Breast epithelium (tissue), 4 donors: Measurements from ENCODE around the gene LENG9. TPM values are rescaled to one million over a fixed set of nuclear protein-coding genes. Genes with fewer than 3 reads are reported as not detected.

Experiments
- DNase-seq, 2 donors: peaks; one replicate each; pipeline ENCODE4 v3.0.0-alpha.2; 2019; ENCODE audit warnings: low spot score in 2 of 2
- H3K27ac ChIP-seq, 2 donors: fragments of 200-600 bp; sonication (generic) in 1 of 2; one replicate each; pipeline ENCODE4 v1.5.1; 2016 to 2019; ENCODE audit warnings: mild to moderate bottlenecking in 1 of 2
- H3K27me3 ChIP-seq, 2 donors: fragments of 200-600 bp; sonication (generic) in 1 of 2; one replicate each; pipeline versions ENCODE4 v1.5.1 to v1.6.0; 2017 to 2019; ENCODE audit warnings: control low read depth in 1 of 2, mild to moderate bottlenecking in 1 of 2
- H3K36me3 ChIP-seq: fragments of 200-600 bp; one replicate; pipeline ENCODE4 v1.5.1; 2019
- H3K4me1 ChIP-seq, 2 donors: fragments of 200-600 bp; sonication (generic); one replicate each; pipeline ENCODE4 v1.5.1; 2016 to 2019; ENCODE audit warnings: control low read depth in 1 of 2
- H3K4me3 ChIP-seq, 3 donors: fragments of 200-600 bp; sonication (generic); 1 replicate in 2 of 3; 2 replicates in 1 of 3; pipeline ENCODE4 v1.5.1; 2016 to 2019; ENCODE audit warnings: mild to moderate bottlenecking in 3 of 3, moderate library complexity in 2 of 3
- H3K9me3 ChIP-seq, 2 donors: fragments of 200-600 bp; sonication (generic) in 1 of 2; one replicate each; pipeline ENCODE4 v1.5.1; 2016 to 2019; ENCODE audit warnings: control low read depth in 1 of 2
- CTCF ChIP-seq, 3 donors: fragments of 450-650 bp; IDR thresholded peaks; one replicate each; pipeline ENCODE4 v1.5.1; 2016 to 2017; ENCODE audit warnings: antibody characterized with exemption in 3 of 3, mild to moderate bottlenecking in 3 of 3, moderate library complexity in 3 of 3
- POLR2A ChIP-seq: fragments of 450-650 bp; IDR thresholded peaks from one replicate; pipeline ENCODE4 v1.6.1; 2016; ENCODE audit warnings: antibody characterized with exemption, mild to moderate bottlenecking, moderate library complexity
- POLR2AphosphoS5 ChIP-seq, 3 donors: sonication (generic); formaldehyde crosslinking; IDR thresholded peaks; one replicate each; pipeline ENCODE4 v1.6.1; 2017; ENCODE audit warnings: antibody characterized with exemption in 3 of 3
- intact Hi-C: fragments of 100-400 bp; cut with DNase I; formaldehyde crosslinking; loops from one replicate; pipeline ENCODE4 v1.15.1; 2023; ENCODE audit warnings: low total_unique reads
- total RNA-seq, 3 donors: library from RNA; depleted of rRNA; stranded (reverse); fragments of >200 nt; gene quantifications; one replicate each; pipeline ENCODE4 v1.1.0, GENCODE V29; 2016

Gene LENG9
- total RNA-seq, 3 donors from 2014 or later = 4.5 to 8.2 (median 4.8) TPM

DNA sequence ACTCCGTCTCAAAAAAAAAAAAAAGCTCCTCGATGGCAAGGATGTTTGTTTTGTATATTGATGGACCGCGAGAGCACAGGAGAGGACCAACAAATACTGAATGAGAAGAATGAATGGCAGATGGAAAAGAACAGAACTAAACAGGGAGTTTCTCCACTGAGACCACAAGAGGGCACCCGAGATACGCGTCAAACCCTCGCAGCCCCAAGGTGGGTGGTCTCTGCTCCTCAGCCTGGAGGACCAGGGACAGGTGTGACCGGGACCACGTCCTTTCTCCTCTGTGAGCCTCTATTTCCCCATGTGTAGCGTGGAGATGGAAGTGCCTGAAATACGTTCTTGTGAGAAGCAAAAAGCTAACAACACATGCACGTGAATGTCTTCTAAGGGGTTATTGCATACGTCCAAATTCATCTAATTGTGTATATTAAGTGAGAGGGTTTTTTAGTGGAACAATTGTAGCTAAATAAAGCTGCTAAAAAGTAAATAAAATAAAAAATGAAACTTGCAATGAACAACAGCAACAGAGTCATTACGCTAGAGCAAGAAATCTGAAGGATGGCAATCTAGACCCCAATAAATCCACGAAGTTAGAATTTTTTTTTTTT, 17.9 kb upstream of the LENG9 start:
- Histone ChIP-seq H3K36me3 (no peaks in the 10 kb centered on the region), H3K4me1 (no peaks in the 10 kb centered on the region), H3K4me3 (no peak overlapping the region), H3K27me3 (peaks cover 0 to 18% of the 10 kb centered on the region in 2 donors), H3K27ac (no peak overlapping the region), H3K9me3 (no peaks in the 10 kb centered on the region)
- no peak for TF ChIP-seq POLR2A
- peak in 2 of 3 donors; percentile 16 to 25 for TF ChIP-seq CTCF (IDR thresholded peaks at IDR 0.05)
- no peak for DNase-seq
- intact Hi-C loops = no loop called here

- intact Hi-C loops = no loop called here
- Histone ChIP-seq H3K4me1 (no peaks in the 10 kb centered on the region), H3K9me3 (no peaks in the 10 kb centered on the region), H3K27ac (no peak overlapping the region), H3K27me3 (peaks cover 0 to 9% of the 10 kb centered on the region in 2 donors), H3K4me3 (no peak overlapping the region), H3K36me3 (no peaks in the 10 kb centered on the region)
- TF ChIP-seq POLR2AphosphoS5 (IDR thresholded peaks at IDR 0.05) (no peak), CTCF (IDR thresholded peaks at IDR 0.05) (no peak), POLR2A (no peak)
- DNase-seq = no peak
Measured at GRCh38 chr19:54480051-54480450, 16.5 kb upstream of the LENG9 start.

GRCh38 chr19:54478677-54479266, 15.2 kb upstream of the LENG9 start:
- intact Hi-C loops = loop anchor here (10.0 kb wide), 1 partner anchor 594 kb away; the partner anchor contains the start of gene PRKCG
- H3K36me3 ChIP-seq = no peaks in the 10 kb centered on the region
- DNase-seq = no peak
- no peak overlapping the region for H3K4me3 ChIP-seq
- H3K4me1 ChIP-seq = peaks cover 0 to 1% of the 10 kb centered on the region in 2 donors
- no peak overlapping the region for H3K27ac ChIP-seq
- TF ChIP-seq CTCF (IDR thresholded peaks at IDR 0.05) = peak in 2 of 3 donors; percentile 27 to 46
- TF ChIP-seq POLR2AphosphoS5 (IDR thresholded peaks at IDR 0.05) = no peak
- H3K9me3 ChIP-seq = no peaks in the 10 kb centered on the region
- H3K27me3 ChIP-seq = no peaks in the 10 kb centered on the region

DNA sequence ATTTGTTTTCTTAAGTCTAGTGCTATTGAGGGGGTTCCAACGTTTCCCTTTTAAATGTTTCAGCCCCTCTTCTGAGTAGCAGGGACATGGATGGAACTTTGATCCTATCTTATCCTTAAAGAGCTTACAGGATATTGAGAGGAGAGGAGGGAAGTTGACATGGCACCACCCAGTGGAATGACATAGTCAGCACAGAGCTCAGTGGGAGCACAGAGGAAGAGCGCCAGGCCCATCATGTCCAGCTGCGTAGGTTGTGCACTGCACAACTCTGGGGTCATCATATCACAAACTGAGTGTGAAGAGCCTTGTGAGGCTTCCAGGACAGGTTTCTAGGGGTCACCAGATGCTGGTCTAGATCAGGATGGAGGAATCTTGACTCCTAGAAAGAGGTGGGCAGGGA, 14.1 kb upstream of the LENG9 start:
- no peaks in the 10 kb centered on the region for H3K9me3 ChIP-seq
- no peaks in the 10 kb centered on the region for H3K27me3 ChIP-seq
- intact Hi-C loops = loop anchor here (10.0 kb wide), 1 partner anchor 593 kb away; the partner anchor contains the start of gene PRKCG
- H3K36me3 ChIP-seq = no peaks in the 10 kb centered on the region
- no peak overlapping the region for H3K27ac ChIP-seq
- TF ChIP-seq POLR2AphosphoS5 (IDR thresholded peaks at IDR 0.05) = no peak
- no peak for TF ChIP-seq CTCF (IDR thresholded peaks at IDR 0.05)
- no peak for TF ChIP-seq POLR2A
- H3K4me3 ChIP-seq = no peak overlapping the region
- DNase-seq = no peak
- peaks cover 0 to 5% of the 10 kb centered on the region in 2 donors for H3K4me1 ChIP-seq

DNA sequence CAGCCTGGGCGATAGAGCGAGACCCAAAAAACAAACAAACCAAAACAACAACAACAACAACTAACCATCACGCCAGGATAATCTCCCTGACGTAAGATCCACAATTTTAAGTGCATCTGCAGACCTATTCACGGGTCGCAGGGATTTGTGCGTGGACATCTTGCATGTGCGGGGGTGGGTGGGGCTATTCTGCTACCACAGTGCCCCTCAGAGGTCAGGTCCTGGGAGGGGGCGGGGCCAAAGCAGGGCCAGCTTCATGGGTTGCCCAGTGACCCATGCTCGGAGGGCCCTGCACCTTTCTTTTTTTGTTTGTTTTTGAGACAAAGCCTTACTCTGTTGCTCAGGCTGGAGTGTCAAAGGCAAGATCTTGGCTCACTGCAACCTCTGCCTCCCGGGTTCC, 12.1 kb upstream of the LENG9 start:
- intact Hi-C loops = loop anchor here (10.0 kb wide), 1 partner anchor 591 kb away; the partner anchor contains the start of gene PRKCG

More for the DNA sequence above, 12.1 kb upstream of the LENG9 start:
- Histone ChIP-seq H3K27me3 (no peaks in the 10 kb centered on the region), H3K27ac (no peak overlapping the region), H3K4me3 (no peak overlapping the region), H3K36me3 (no peaks in the 10 kb centered on the region), H3K4me1 (peaks cover 3 to 5% of the 10 kb centered on the region in 2 donors), H3K9me3 (no peaks in the 10 kb centered on the region)
- TF ChIP-seq POLR2AphosphoS5 (IDR thresholded peaks at IDR 0.05) (no peak), CTCF (IDR thresholded peaks at IDR 0.05) (no peak), POLR2A (no peak)
- no peak for DNase-seq
